GM11168 (cell line): ENCODE data around the gene CCDC32.

Experiments used
- in situ Hi-C: fragments of 300-500 bp; cut with MboI; formaldehyde crosslinking; loops from one replicate; pipeline ENCODE4 v1.12.0; 2022; ENCODE audit warnings: low sequenced_read_pairs; ENCODE audit not compliant: unreplicated experiment

Gene CCDC32

GRCh38 chr15:40569129-40569953 lies 4.5 kb upstream of the CCDC32 start, which contains the start of gene RPUSD2:
RPUSD2 (plus strand) TSS chr15:40569299; CDS start chr15:40569338, 39 bp downstream.
- in situ Hi-C loops = no loop called here

- in situ Hi-C loops = no loop called here
Measured at GRCh38 chr15:40567111-40567510, 2.3 kb upstream of the CCDC32 start.

GRCh38 chr15:40565333-40566238 lies 744 bp upstream of the CCDC32 start:
- in situ Hi-C loops = no loop called here

- in situ Hi-C loops = no loop called here
Measured at GRCh38 chr15:40563426-40563825, 1.4 kb downstream of the CCDC32 start.

- in situ Hi-C loops = no loop called here
Measured at GRCh38 chr15:40562691-40563090, 2.2 kb downstream of the CCDC32 start.

- in situ Hi-C loops = no loop called here
Measured at GRCh38 chr15:40558952-40559742, 5.7 kb downstream of the CCDC32 start.

GRCh38 chr15:40555876-40556275 lies 9.0 kb downstream of the CCDC32 start:
- in situ Hi-C loops = no loop called here

- in situ Hi-C loops = no loop called here
Measured at GRCh38 chr15:40554161-40554525, 10.7 kb downstream of the CCDC32 start.

GRCh38 chr15:40550341-40551037 lies 14.4 kb downstream of the CCDC32 start:
- in situ Hi-C loops = no loop called here

- in situ Hi-C loops = no loop called here
Measured at GRCh38 chr15:40549894-40550293, 14.9 kb downstream of the CCDC32 start.

GRCh38 chr15:40548610-40549009 lies 16.2 kb downstream of the CCDC32 start:
- in situ Hi-C loops = no loop called here

GRCh38 chr15:40545457-40545856 lies 19.4 kb downstream of the CCDC32 start:
- in situ Hi-C loops = no loop called here

- in situ Hi-C loops = no loop called here
Measured at GRCh38 chr15:40543631-40544294, 21.1 kb downstream of the CCDC32 start.

- in situ Hi-C loops = no loop called here
Measured at GRCh38 chr15:40543082-40543481, 21.8 kb downstream of the CCDC32 start.

- in situ Hi-C loops = no loop called here
Measured at GRCh38 chr15:40538976-40539375, 25.9 kb downstream of the CCDC32 start.

- in situ Hi-C loops = no loop called here
Measured at GRCh38 chr15:40536501-40536900, 28.3 kb downstream of the CCDC32 start.

- in situ Hi-C loops = no loop called here
Measured at GRCh38 chr15:40534371-40534770, 30.5 kb downstream of the CCDC32 start.

GRCh38 chr15:40533763-40534364 lies 31.0 kb downstream of the CCDC32 start:
- in situ Hi-C loops = no loop called here

- in situ Hi-C loops = no loop called here
Measured at GRCh38 chr15:40528801-40529200, 36.0 kb downstream of the CCDC32 start.
